BE2C (cell line): ENCODE measurements around the gene DHX30.

Experiments
- DNase-seq: peaks from one replicate; pipeline ENCODE4 v3.0.0-alpha.2; 2020
- H3K27me3 ChIP-seq: fragments of 250-450 bp; sonication (Bioruptor Pico); 2 replicates; pipeline ENCODE4 v1.5.1; 2020; ENCODE audit warnings: mild to moderate bottlenecking
- H3K36me3 ChIP-seq: fragments of 250-450 bp; sonication (Bioruptor Pico); 2 replicates; pipeline ENCODE4 v1.5.1; 2020; ENCODE audit warnings: mild to moderate bottlenecking
- H3K4me1 ChIP-seq: fragments of 250-450 bp; sonication (Bioruptor Pico); 2 replicates; pipeline ENCODE4 v1.5.1; 2020
- H3K4me3 ChIP-seq: 2 replicates; pipeline ENCODE4 v1.5.1; 2011; ENCODE audit warnings: low read depth, low read length
- H3K9me3 ChIP-seq: fragments of 250-450 bp; sonication (Bioruptor Pico); 2 replicates; pipeline ENCODE4 v1.5.1; 2020
- CTCF ChIP-seq: IDR thresholded peaks from 2 replicates; pipeline ENCODE4 v1.5.1; 2012; ENCODE audit warnings: mild to moderate bottlenecking, low read depth, low read length

The DHX30 gene

GRCh38 chr3:47888986-47889757 lies 86.2 kb downstream of the DHX30 start:
- Histone ChIP-seq H3K27me3 (no peaks in the 10 kb centered on the region), H3K4me1 (no peaks in the 10 kb centered on the region), H3K9me3 (no peaks in the 10 kb centered on the region), H3K36me3 (no peaks in the 10 kb centered on the region), H3K4me3 (no peak overlapping the region)
- no peak for TF ChIP-seq CTCF
- DNase-seq = no peak

DNA sequence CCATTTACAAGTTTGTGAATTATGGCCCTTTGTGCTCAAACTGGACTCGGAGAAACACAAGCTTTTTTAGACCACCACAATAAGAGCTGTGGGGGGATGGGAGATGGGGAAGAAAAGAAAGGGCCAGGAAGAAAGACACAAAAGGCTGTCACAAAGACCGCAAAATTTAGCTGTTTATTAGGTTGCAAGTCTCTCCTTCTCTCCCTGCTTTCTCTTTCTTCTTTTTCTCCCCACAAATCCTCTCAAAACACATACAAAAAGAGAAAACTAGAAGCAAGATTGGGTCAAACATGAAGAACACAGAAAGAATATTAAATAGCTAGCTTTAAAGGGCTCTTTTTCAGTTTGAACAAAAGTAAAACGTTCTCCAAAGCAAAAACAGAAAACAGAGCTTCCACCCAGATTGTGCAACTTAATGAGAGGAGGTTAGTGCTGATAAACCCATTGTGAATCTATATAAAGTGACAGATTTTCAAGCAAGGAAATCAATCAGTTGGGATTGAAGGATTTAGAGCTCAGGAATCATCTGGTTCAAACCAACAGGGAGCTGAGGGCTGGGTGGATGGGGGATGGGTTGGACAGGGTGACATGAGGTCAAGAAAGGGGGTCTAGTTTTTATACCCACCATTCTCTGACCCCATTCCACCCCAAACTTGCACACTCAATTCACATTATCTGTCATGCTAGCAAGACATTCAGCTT lies 87.3 kb downstream of the DHX30 start:
- Histone ChIP-seq H3K27me3 (no peaks in the 10 kb centered on the region), H3K4me1 (no peaks in the 10 kb centered on the region), H3K36me3 (no peaks in the 10 kb centered on the region), H3K4me3 (no peak overlapping the region), H3K9me3 (no peaks in the 10 kb centered on the region)
- TF ChIP-seq CTCF = no peak
- DNase-seq = no peak

- H3K36me3 ChIP-seq = no peaks in the 10 kb centered on the region
- no peak overlapping the region for H3K4me3 ChIP-seq
- DNase-seq = no peak
- no peaks in the 10 kb centered on the region for H3K4me1 ChIP-seq
- no peaks in the 10 kb centered on the region for H3K9me3 ChIP-seq
- no peaks in the 10 kb centered on the region for H3K27me3 ChIP-seq
- no peak for TF ChIP-seq CTCF
Observed at GRCh38 chr3:47890828-47891612, 88.1 kb downstream of the DHX30 start.

DNA sequence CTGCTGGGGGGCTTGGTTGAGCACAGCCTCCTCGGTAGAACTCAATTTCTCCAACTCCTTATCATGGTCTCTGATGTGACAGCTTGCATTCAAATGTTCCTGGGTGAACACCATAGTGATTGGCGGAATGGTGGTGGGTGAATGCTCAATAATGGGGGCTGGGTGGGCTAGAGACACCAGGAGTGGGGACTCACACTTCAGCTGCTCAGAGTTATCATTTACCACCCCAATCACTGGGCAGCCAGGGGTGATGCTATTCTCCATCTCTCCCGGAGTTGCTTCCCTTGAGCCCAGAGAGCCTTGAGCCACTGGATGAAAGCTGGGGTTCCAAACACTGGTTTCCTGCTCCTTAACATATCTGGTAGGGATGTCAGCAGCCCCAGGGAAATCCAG lies 88.7 kb downstream of the DHX30 start:
- no peak overlapping the region for H3K4me3 ChIP-seq
- no peaks in the 10 kb centered on the region for H3K36me3 ChIP-seq
- no peaks in the 10 kb centered on the region for H3K4me1 ChIP-seq
- no peak for TF ChIP-seq CTCF
- no peaks in the 10 kb centered on the region for H3K27me3 ChIP-seq
- H3K9me3 ChIP-seq = no peaks in the 10 kb centered on the region
- DNase-seq = no peak

DNA sequence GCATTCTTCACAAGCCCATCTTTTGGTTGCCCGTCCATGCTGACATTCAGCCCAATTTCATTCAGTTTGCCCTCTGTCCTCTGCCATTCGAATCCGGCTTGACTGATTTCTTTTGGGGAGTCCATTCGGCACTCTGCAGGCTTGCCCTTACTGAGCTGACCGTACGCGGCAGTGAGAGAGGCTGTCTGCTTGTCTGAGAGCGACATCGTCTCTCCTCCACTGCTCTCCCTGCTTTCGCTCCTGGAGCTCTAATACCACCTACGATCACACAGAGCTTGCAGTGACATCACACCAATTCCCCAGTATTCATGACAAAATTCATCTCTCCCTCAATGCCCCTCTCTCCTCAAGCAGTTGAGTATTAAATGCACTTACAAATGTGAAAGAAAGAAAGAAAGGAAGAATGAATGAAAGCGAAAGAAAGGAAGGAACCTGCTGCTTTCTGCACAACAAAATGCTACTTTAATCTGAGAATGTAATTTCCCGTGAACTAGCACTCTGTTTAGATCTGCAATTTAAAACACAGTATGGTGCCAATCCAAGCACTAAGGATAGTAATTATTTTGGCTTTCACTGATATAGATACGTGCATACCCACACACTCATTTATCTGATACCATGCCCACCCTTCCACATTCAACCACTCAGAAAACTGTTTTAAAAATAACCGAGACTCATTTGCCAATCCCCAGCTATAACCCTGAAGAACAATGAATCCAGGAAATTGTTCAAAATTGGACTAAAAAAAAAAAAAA lies 89.5 kb downstream of the DHX30 start:
- H3K4me1 ChIP-seq = no peaks in the 10 kb centered on the region
- no peak overlapping the region for H3K4me3 ChIP-seq
- no peak for DNase-seq
- no peaks in the 10 kb centered on the region for H3K9me3 ChIP-seq
- no peaks in the 10 kb centered on the region for H3K36me3 ChIP-seq
- no peaks in the 10 kb centered on the region for H3K27me3 ChIP-seq
- no peak for TF ChIP-seq CTCF
